HuH-7 (cell line): ENCODE measurements around the gene THAP2.

Source experiments
- DNase-seq: peaks from one replicate; pipeline ENCODE4 v3.0.0; 2011; ENCODE audit warnings: low spot score

THAP2 gene

GRCh38 chr12:71703206-71703605 lies 39.1 kb downstream of the THAP2 start:
- DNase-seq: no peak

- no peak for DNase-seq
Observed at GRCh38 chr12:71704920-71705319, 40.8 kb downstream of the THAP2 start.

GRCh38 chr12:71708658-71709057 lies 44.6 kb downstream of the THAP2 start:
- no peak for DNase-seq

GRCh38 chr12:71710276-71711125 lies 46.4 kb downstream of the THAP2 start:
- DNase-seq: no peak

- no peak for DNase-seq
Observed at GRCh38 chr12:71718611-71719010, 54.5 kb downstream of the THAP2 start.

- DNase-seq: no peak
Observed at GRCh38 chr12:71719647-71720370, 55.7 kb downstream of the THAP2 start.

- no peak for DNase-seq
Observed at GRCh38 chr12:71721783-71722505, 57.8 kb downstream of the THAP2 start.

- no peak for DNase-seq
Observed at GRCh38 chr12:71725011-71725410, 60.9 kb downstream of the THAP2 start.

GRCh38 chr12:71726548-71726947 lies 62.4 kb downstream of the THAP2 start:
- no peak for DNase-seq

- no peak for DNase-seq
Observed at GRCh38 chr12:71727958-71728357, 63.9 kb downstream of the THAP2 start.
